Effector CD8-positive, alpha-beta T cell (primary cell): Measurements from ENCODE around the gene PPIC.
"Not testable (repeated sequence)": the region's sequence is repeated elsewhere in the genome, so short reads cannot be mapped to it uniquely, and the experiment has no call there.

ENCODE experiments used
- DNase-seq: peaks from one replicate; lab custom pipeline; 2025; lab: John Stamatoyannopoulos, UW

Gene PPIC

DNA sequence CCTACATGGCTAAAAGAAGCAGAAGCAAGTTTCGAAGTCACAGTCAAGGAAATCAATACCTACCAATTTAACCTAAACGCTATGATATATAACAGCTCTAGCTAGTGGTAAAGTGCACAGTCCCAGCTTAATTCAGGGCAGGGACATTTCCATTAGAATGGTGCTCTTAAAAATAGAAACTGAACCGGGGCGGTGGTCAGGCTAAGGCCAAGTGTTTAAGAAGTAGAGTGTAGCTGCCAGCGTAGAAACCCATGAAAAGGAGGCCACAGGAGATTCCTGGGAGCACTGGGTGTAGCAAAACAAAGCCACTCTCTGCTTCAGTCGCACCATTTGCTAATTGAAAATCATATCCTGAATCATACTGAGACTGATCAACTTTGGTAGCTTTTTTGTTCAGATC lies 28.8 kb downstream of the PPIC start:
- no peak for DNase-seq

- no peak for DNase-seq
These were observed 29.3 kb downstream of the PPIC start for GRCh38 chr5:123007182-123007581.

DNA sequence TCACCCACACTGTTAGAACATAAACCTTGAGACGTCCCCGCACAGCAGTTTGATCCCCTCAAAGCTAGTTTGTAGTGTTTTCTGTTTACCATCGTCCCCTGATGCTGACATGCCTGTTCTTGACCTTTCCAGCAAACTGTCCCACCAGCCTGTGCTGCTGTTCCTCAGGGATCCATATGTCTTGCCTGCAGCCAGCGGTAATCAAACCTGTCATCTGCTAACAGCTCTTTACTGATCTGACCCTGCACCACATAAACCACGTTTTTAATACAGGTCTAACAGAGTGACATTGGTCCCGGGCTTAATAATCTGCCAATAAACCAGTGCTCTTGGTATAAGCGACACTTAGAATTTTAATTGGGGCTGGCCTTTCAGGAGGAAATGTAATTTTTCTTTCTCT lies 34.7 kb downstream of the PPIC start:
- no peak for DNase-seq

DNA sequence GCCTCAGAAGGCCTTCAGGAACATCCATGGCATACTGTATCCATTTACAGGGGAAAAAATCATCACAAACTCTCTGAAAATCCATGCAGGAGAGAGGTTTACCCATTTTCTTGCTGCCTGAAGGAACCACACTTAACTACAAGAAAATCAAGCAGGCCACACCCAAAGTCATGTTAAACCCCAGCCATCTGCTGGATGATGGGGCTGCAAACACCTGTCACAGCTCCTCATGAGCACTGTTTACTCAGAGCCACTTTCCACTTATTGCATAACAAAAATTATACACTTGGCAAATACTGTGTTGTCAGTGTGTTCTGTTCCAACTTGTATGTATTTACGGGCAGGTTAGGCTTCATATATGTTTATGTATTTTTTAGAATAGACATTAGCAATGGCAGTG lies 35.8 kb downstream of the PPIC start:
- DNase-seq, result no peak

GRCh38 chr5:122999947-123000563 lies 36.5 kb downstream of the PPIC start:
- DNase-seq, result no peak

- DNase-seq, result no peak
These were observed 39.2 kb downstream of the PPIC start for GRCh38 chr5:122997294-122997693.

GRCh38 chr5:122996091-122996490 lies 40.4 kb downstream of the PPIC start:
- DNase-seq, result no peak

- DNase-seq, result no peak
These were observed 50.4 kb downstream of the PPIC start for GRCh38 chr5:122985954-122986721.

- no peak for DNase-seq
These were observed 51.4 kb downstream of the PPIC start for GRCh38 chr5:122985006-122985700.

GRCh38 chr5:122984425-122984824 lies 52.1 kb downstream of the PPIC start:
- DNase-seq, result no peak

DNA sequence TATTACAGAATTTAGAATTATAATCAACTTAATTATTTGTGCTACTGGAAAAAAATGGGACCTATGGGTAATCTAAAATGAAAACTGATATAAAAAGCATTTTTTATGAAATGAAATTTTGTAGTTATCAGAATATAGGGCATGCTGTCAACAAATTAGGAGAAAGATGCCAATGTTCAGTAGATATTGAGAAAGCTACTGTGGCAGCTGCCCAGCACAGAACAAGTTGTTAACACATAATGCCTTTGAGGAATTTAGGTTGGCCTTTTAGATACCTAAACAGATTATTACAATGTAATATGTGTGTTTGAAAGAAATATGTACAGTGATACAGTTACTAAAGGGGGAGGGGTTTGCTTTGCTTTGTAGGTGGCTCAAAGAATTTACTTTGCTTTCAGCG lies 54.1 kb downstream of the PPIC start:
- no peak for DNase-seq

DNA sequence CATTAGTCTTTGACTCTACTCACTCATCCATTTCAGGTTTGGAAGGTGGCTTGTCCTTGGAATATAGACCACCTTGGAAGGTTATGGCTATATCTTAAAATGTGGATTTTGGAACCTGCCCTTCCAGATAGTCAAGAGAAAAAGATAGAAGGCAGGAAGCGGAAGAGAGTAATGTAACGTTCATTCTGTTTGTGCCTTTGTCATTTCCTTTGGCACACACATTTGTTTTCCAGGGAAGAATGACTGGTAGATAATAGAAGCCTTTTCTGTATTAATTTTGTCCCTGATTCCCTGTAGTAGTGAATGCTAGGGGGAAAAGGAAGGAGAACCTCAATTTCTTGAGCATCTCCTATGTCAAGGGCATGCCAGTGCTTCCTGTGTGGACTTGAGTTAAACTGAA lies 54.7 kb downstream of the PPIC start:
- no peak for DNase-seq

DNA sequence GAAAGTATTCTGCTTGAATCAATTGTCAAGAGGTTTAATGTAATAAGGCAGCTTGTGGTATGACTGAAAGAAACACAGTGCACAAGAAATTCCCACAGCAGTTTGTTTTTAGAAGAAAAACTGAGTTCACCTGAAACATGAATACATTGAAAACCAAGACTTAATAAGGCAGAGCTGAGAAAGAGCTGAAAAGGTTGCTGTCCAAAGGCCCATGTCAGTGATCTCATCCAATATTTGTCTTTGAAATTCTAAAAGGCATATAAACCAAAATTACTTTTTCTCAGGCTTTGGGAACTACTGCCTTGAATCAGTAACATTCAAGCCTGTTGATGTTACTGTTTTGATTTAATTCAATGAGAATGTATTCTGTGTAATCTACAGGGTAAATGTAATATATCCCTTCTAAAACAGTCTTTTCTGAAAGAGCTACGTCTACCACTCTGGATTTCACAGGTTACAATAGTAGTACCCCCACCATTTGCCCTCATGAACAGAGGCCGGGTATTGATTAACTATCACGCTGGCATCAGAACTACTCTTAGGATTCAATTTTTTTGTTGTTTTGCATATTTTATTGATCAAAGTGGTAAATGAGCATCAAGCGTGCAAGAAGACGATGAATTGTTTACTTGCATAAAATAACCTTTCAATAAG lies 57.8 kb downstream of the PPIC start:
- DNase-seq, result no peak

DNA sequence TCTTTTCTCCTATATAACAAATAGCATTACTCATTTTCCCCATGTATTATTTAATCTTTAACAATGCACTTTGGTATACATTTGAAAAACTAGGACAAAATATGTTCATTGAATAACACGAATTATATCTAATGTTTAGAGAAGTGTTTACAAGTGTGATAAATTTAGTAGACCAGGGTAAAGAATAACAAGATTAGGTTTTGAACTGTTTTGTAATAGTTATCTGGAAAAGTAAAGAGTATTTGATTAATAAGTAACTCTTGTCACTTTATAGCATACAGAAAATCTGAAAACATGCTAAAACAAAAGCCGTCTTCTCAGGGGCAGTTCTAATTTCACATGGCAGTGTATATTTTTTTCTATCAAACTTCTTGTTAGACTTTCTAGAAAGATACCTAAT lies 58.5 kb downstream of the PPIC start:
- no peak for DNase-seq

GRCh38 chr5:122977319-122977718 lies 59.2 kb downstream of the PPIC start:
- no peak for DNase-seq

DNA sequence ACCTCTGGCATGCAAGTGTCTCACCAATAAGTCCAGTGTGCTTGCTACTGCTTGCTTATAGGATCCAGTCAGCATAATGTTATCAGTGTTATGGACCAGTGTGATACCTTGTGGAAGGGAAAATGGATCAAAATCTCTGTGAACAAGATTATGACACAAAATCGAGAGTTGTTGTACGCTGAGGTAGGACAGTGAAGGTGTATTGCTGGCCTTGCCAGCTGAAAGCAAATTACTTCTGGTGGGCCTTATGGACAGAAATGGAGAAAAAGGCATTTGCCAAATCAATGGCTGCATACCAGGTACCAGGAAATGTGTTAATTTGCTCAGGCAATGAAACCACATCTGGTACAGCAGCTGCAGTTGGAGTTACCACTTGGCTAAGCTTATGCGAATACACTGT lies 62.3 kb downstream of the PPIC start:
- DNase-seq, result not testable (repeated sequence)

GRCh38 chr5:122973759-122974158 lies 62.8 kb downstream of the PPIC start:
- DNase-seq, result not testable (repeated sequence)
